ENCODE measurements around the gene UBE2D2. TPM values are rescaled to one million over a fixed set of nuclear protein-coding genes. Genes with fewer than 3 reads are reported as not detected.

Gene UBE2D2
- total RNA-seq, 2 experiments from 2014 or later = 145 to 239 TPM

DNA sequence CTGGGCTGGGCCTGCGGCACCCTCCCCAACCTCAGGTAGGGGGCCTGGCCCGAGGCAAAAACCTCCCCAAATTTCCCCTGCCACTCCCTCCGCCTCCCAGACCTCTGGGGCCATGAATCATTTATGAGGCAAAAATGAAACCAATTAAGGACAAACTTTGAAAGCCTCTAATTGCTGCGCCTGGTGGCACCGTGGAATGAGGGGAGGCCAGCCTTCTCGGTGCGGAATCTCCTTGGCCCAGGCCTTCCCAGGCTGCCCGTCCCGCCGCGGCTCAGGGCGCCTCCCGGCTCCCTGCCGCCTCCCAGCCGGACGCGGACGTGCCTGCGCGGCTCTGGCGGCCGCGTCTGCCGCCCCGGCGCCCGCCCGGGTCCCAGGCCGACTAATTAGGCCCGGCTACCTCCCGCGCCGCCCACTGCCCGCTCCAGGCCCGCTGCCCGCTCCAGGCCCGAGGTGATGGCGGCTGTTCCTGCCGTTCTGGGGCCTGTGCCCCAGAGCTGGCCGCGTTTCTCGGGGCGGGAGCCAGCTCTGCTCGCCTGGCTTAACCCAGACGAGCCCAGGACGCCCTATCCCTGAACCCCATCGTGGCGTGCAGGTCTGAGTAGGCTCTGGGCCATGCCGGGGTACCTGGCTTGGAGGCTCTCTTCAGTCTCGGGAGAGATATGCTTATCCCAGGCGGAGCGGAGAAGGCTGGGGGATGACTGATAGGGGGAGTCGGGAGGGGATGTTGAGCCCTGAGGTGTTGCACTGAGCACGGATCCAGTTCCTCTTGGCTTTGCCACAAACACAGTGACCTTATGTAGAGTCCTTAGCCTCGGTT is 107.1 kb downstream of the UBE2D2 start:
- Histone ChIP-seq H3K36me3 (ENCODE audit: insufficient read depth, low read length) (peaks cover 18% of the 10 kb centered on the region; the same call in 1 of the 2 replicates), H3K4me1 (ENCODE audit: insufficient read depth, low read length, poor library complexity, severe bottlenecking) (peaks cover 89% of the 10 kb centered on the region), H3K27ac (ENCODE audit: low read depth, low read length, poor library complexity, severe bottlenecking) (peak overlapping the region; percentile 99), H3K4me2 (ENCODE audit: low read length) (peak overlapping the region; percentile 94), H3K4me3 (ENCODE audit: low read depth, low read length, poor library complexity, severe bottlenecking) (peak overlapping the region; percentile 74), H3K9me3 (ENCODE audit: low read length) (no peaks in the 10 kb centered on the region), H4K20me1 (ENCODE audit: insufficient read depth, low read length) (no peaks in the 10 kb centered on the region), H2AFZ (ENCODE audit: low read length) (no peak overlapping the region), H3K79me2 (ENCODE audit: insufficient read depth, low read depth, low read length) (peaks cover 85% of the 10 kb centered on the region), H3K9me2 (ENCODE audit: insufficient read depth, low read length) (no peaks in the 10 kb centered on the region)
- DNase-seq (ENCODE audit: low spot score) = peak; percentile 56
- TF ChIP-seq, protein P1, sequence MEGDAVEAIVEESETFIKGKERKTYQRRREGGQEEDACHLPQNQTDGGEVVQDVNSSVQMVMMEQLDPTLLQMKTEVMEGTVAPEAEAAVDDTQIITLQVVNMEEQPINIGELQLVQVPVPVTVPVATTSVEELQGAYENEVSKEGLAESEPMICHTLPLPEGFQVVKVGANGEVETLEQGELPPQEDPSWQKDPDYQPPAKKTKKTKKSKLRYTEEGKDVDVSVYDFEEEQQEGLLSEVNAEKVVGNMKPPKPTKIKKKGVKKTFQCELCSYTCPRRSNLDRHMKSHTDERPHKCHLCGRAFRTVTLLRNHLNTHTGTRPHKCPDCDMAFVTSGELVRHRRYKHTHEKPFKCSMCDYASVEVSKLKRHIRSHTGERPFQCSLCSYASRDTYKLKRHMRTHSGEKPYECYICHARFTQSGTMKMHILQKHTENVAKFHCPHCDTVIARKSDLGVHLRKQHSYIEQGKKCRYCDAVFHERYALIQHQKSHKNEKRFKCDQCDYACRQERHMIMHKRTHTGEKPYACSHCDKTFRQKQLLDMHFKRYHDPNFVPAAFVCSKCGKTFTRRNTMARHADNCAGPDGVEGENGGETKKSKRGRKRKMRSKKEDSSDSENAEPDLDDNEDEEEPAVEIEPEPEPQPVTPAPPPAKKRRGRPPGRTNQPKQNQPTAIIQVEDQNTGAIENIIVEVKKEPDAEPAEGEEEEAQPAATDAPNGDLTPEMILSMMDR (conservative IDR thresholded peaks at IDR 0.05; ENCODE audit: low read length) = no peak
- TF ChIP-seq EZH2phosphoT487 (IDR thresholded peaks at IDR 0.05; ENCODE audit: borderline replicate concordance, low read depth, low read length) = no peak
- intact Hi-C loops (cut with micrococcal nuclease; ENCODE audit: unreplicated experiment) = no loop called here
- CTCF ChIA-PET (ENCODE audit: unreplicated experiment) = interaction anchor here (0.7 to 2.2 kb wide), 4 partner anchors 14 to 246 kb away, joined by 3 to 7 read pairs (median 4); no protein-coding TSS in a partner anchor
- BruUV-seq (replicated peaks) = no TSS peak
- POLR2A ChIA-PET = interaction anchor here (1.2 to 6.6 kb wide), 5 partner anchors 8 to 73 kb away, joined by 3 to 73 read pairs (median 8); partner anchors contain the start of gene CXXC5

DNA sequence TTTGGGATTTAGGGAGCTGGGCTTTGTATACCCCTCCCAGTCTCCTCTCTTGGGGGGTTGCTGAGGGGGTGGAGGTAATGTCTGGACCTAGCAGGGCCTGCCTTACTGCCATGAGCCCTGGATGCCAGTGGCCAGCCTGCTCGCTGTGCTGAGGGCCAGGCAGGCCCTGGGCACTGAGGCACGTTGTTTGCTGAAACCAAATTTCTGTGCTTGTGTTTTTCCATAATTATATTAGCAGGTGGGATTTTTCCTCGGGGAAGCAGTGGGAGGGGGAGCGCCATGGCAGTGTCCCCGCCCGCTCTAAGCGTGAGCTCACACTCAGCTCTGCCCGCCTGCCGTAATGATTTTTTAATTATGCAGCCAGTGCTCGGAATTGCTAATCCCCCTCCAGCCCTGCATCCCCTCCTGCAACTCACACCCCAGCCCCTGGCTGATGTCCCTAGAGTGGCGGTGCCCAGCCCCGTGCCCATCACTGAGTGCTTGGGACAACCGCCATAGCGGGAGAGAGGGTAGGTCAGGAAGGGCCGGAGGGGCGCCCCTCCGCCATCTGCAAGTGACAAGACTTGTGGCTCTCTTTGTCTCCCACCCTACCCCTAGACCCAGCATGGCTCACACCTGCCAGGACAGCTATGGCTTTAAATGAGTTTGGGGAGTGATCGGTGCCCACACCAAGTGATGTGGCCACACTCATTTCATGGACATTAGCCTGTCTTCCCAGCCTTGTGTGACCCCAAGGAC is 108.0 kb downstream of the UBE2D2 start:
- H3K9me2 ChIP-seq (ENCODE audit: insufficient read depth, low read length) = no peaks in the 10 kb centered on the region
- BruUV-seq (replicated peaks) = TSS peak; percentile 66
- CTCF ChIA-PET (ENCODE audit: unreplicated experiment) = interaction anchor here (0.7 to 1.1 kb wide), 4 partner anchors 15 to 247 kb away, joined by 3 to 4 read pairs (median 3); no protein-coding TSS in a partner anchor
- peaks cover 85% of the 10 kb centered on the region for H3K79me2 ChIP-seq (ENCODE audit: insufficient read depth, low read depth, low read length)
- peaks cover 89% of the 10 kb centered on the region for H3K4me1 ChIP-seq (ENCODE audit: insufficient read depth, low read length, poor library complexity, severe bottlenecking)
- H3K4me3 ChIP-seq (ENCODE audit: low read depth, low read length, poor library complexity, severe bottlenecking) = peak overlapping the region; percentile 74
- intact Hi-C loops (cut with micrococcal nuclease; ENCODE audit: unreplicated experiment) = no loop called here
- H3K27ac ChIP-seq (ENCODE audit: low read depth, low read length, poor library complexity, severe bottlenecking) = peak overlapping the region; percentile 99
- POLR2A ChIA-PET = interaction anchor here (1.1 to 6.6 kb wide), 5 partner anchors 8 to 35 kb away, joined by 6 to 73 read pairs (median 8); partner anchors contain the start of gene CXXC5
- H4K20me1 ChIP-seq (ENCODE audit: insufficient read depth, low read length) = no peaks in the 10 kb centered on the region
- peak overlapping the region; percentile 94 for H3K4me2 ChIP-seq (ENCODE audit: low read length)
- DNase-seq (ENCODE audit: low spot score) = peak; percentile 49
- H3K36me3 ChIP-seq (ENCODE audit: insufficient read depth, low read length) = peaks cover 19% of the 10 kb centered on the region; the same call in 1 of the 2 replicates
- TF ChIP-seq, protein P1 (conservative IDR thresholded peaks at IDR 0.05; ENCODE audit: low read length) = no peak; the same call in 1 of the 2 replicates
- no peak for TF ChIP-seq EZH2phosphoT487 (IDR thresholded peaks at IDR 0.05; ENCODE audit: borderline replicate concordance, low read depth, low read length)
- no peak overlapping the region for H2AFZ ChIP-seq (ENCODE audit: low read length)
- no peaks in the 10 kb centered on the region for H3K9me3 ChIP-seq (ENCODE audit: low read length)
